HepG2 (cell line): ENCODE measurements around the gene KRTAP10-2. TPM values are rescaled to one million over a fixed set of nuclear protein-coding genes. Genes with fewer than 3 reads are reported as not detected.
A peak's percentile ranks its signal among the peaks of the same experiment; 100 is the strongest.

Source experiments
- BORCS8-MEF2B ChIP-seq: sonication (generic); formaldehyde crosslinking; IDR thresholded peaks from 2 replicates; pipeline ENCODE4 v1.8.0; 2022; ENCODE audit warnings: mild to moderate bottlenecking, missing genetic modification reagents
- CEBPG ChIP-seq: IDR thresholded peaks from 2 replicates; pipeline ENCODE4 v1.6.1; 2016
- FOXO1 ChIP-seq: sonication (generic); formaldehyde crosslinking; IDR thresholded peaks from 2 replicates; pipeline ENCODE4 v1.4.0; 2020; ENCODE audit warnings: missing genetic modification reagents
- GLMP ChIP-seq: sonication (generic); formaldehyde crosslinking; IDR thresholded peaks from 2 replicates; pipeline ENCODE4 v1.9.0; 2021; ENCODE audit warnings: missing genetic modification reagents, mild to moderate bottlenecking, borderline replicate concordance
- GPN1 ChIP-seq: sonication (generic); formaldehyde crosslinking; IDR thresholded peaks from 2 replicates; pipeline ENCODE4 v1.5.1; 2020; ENCODE audit warnings: missing genetic modification reagents, borderline replicate concordance
- KLF12 ChIP-seq: sonication (generic); formaldehyde crosslinking; IDR thresholded peaks from 2 replicates; pipeline ENCODE4 v1.4.0; 2020; ENCODE audit warnings: missing genetic modification reagents, borderline replicate concordance
- MAFF ChIP-seq: IDR thresholded peaks from 2 replicates; pipeline ENCODE4 v1.6.1; 2011; ENCODE audit warnings: low read depth, low read length, improper control_type of control experiment
- MZF1 ChIP-seq: sonication (generic); formaldehyde crosslinking; IDR thresholded peaks from 2 replicates; pipeline ENCODE4 v1.8.1; 2023; ENCODE audit warnings: mild to moderate bottlenecking, missing genetic modification reagents, borderline replicate concordance
- RFXAP ChIP-seq: sonication (generic); formaldehyde crosslinking; IDR thresholded peaks from 2 replicates; pipeline ENCODE4 v1.4.0; 2020; ENCODE audit warnings: missing genetic modification reagents, borderline replicate concordance
- SMC3 ChIP-seq: IDR thresholded peaks from 2 replicates; pipeline ENCODE4 v1.6.1; 2011; ENCODE audit warnings: low read length, improper control_type of control experiment
- STAG1 ChIP-seq: sonication (generic); formaldehyde crosslinking; IDR thresholded peaks from 2 replicates; pipeline ENCODE4 v1.4.0; 2020; ENCODE audit warnings: missing genetic modification reagents
- TBX2 ChIP-seq: sonication (generic); formaldehyde crosslinking; IDR thresholded peaks from 2 replicates; pipeline ENCODE4 v1.5.0; 2020; ENCODE audit warnings: missing genetic modification reagents, mild to moderate bottlenecking, borderline replicate concordance
- ZBTB20 ChIP-seq: sonication (generic); formaldehyde crosslinking; IDR thresholded peaks from 2 replicates; pipeline ENCODE4 v1.8.1; 2023; ENCODE audit warnings: missing genetic modification reagents, low read depth, mild to moderate bottlenecking, borderline replicate concordance
- ZBTB8A ChIP-seq: sonication (generic); formaldehyde crosslinking; IDR thresholded peaks from 2 replicates; pipeline ENCODE4 v1.4.0; 2020; ENCODE audit warnings: mild to moderate bottlenecking, low read depth, missing genetic modification reagents, borderline replicate concordance
- ZFP36 ChIP-seq: fragments of 150-350 bp; IDR thresholded peaks from 2 replicates; pipeline ENCODE4 v1.6.1; 2018; ENCODE audit warnings: borderline replicate concordance, low read length, low read depth; ENCODE audit not compliant: partially characterized antibody
- ZMYM2 ChIP-seq: sonication (generic); formaldehyde crosslinking; IDR thresholded peaks from 2 replicates; pipeline ENCODE4 v1.8.0; 2022; ENCODE audit warnings: mild to moderate bottlenecking, missing genetic modification reagents
- ZNF142 ChIP-seq: sonication (generic); formaldehyde crosslinking; IDR thresholded peaks from 2 replicates; pipeline ENCODE4 v1.4.0; 2020; ENCODE audit warnings: missing genetic modification reagents
- ZNF256 ChIP-seq: sonication (generic); formaldehyde crosslinking; conservative IDR thresholded peaks from 2 replicates; pipeline ENCODE4 v1.4.0; 2020; ENCODE audit warnings: missing genetic modification reagents
- ZNF350 ChIP-seq: sonication (generic); formaldehyde crosslinking; IDR thresholded peaks from 2 replicates; pipeline ENCODE4 v1.4.0; 2020; ENCODE audit warnings: mild to moderate bottlenecking, low read depth, missing genetic modification reagents, borderline replicate concordance
- ZNF556 ChIP-seq: sonication (generic); formaldehyde crosslinking; IDR thresholded peaks from 2 replicates; pipeline ENCODE4 v1.4.0; 2020; ENCODE audit warnings: mild to moderate bottlenecking, missing genetic modification reagents, borderline replicate concordance
- ZNF709 ChIP-seq: sonication (generic); formaldehyde crosslinking; IDR thresholded peaks from 2 replicates; pipeline ENCODE4 v1.5.0; 2020; ENCODE audit warnings: mild to moderate bottlenecking, missing genetic modification reagents
- ZSCAN30 ChIP-seq: sonication (generic); formaldehyde crosslinking; IDR thresholded peaks from 2 replicates; pipeline ENCODE4 v1.5.0; 2020; ENCODE audit warnings: mild to moderate bottlenecking, missing genetic modification reagents
- polyA plus RNA-seq, 8 experiments: library from polyadenylated mRNA; depleted of rRNA in 3 of 8; stranded (reverse) in 7 of 8; unstranded in 1 of 8; fragments of >200 nt; fragmentation: Illumina TruSeq in 4 of 8; extraction: Trizol in 4 of 8; gene quantifications; 2 replicates each; pipeline versions ENCODE4 v1.2.1 to v1.2.3, GENCODE V29; 2011 to 2016; ENCODE audit warnings: low read depth in 4 of 8, missing spikeins in 1 of 8, mixed read lengths in 1 of 8; ENCODE audit not compliant: insufficient read depth in 1 of 8
- total RNA-seq, 5 experiments: library from RNA; depleted of rRNA; stranded (reverse); fragments of >200 nt; fragmentation: Illumina TruSeq; extraction: Trizol; gene quantifications; 2 replicates each; pipeline ENCODE4 v1.2.3, GENCODE V29; 2016; ENCODE audit warnings: low read depth in 1 of 5
- TF ChIP-seq, protein P1 (sequence below): IDR thresholded peaks from 2 replicates; pipeline ENCODE4 v1.6.1; 2016; ENCODE audit warnings: mild to moderate bottlenecking

The KRTAP10-2 gene
- total and polyA plus RNA-seq, 2 of the 13 experiments (the other 11 are each of a cell fraction or from before 2014, with no cell fraction given): not detected

GRCh38 chr21:44505673-44506278 lies 45.5 kb downstream of the KRTAP10-2 start (continued):
- TF ChIP-seq MAFF (no peak), CEBPG (CRISPR knock-in tag) (peak; percentile 35; the same call in 1 of the 2 replicates), FOXO1 (peak; percentile 62; the same call in 1 of the 2 replicates), KLF12 (CRISPR knock-in tag) (no peak), ZNF350 (CRISPR knock-in tag) (0 out of 2 replicates have a peak, but pooled peaks have one; percentile 49), GLMP (CRISPR knock-in tag) (no peak), RFXAP (CRISPR knock-in tag) (peak; percentile 22), ZSCAN30 (CRISPR knock-in tag) (no peak), ZNF709 (CRISPR knock-in tag) (peak; percentile 69; the same call in 1 of the 2 replicates), TBX2 (CRISPR knock-in tag) (peak; percentile 79), GPN1 (CRISPR knock-in tag) (no peak), STAG1 (no peak), SMC3 (no peak; the same call in 1 of the 2 replicates), MZF1 (CRISPR knock-in tag) (no peak), ZNF556 (CRISPR knock-in tag) (peak; percentile 24; the same call in 1 of the 2 replicates), BORCS8-MEF2B (CRISPR knock-in tag) (no peak), ZBTB20 (CRISPR knock-in tag) (no peak), ZNF142 (0 out of 2 replicates have a peak, but pooled peaks have one; percentile 14), ZMYM2 (CRISPR knock-in tag) (peak; percentile 63; the same call in 1 of the 2 replicates), ZBTB8A (no peak), ZFP36 (no peak), ZNF256 (CRISPR knock-in tag) (no peak)
- TF ChIP-seq, protein P1, sequence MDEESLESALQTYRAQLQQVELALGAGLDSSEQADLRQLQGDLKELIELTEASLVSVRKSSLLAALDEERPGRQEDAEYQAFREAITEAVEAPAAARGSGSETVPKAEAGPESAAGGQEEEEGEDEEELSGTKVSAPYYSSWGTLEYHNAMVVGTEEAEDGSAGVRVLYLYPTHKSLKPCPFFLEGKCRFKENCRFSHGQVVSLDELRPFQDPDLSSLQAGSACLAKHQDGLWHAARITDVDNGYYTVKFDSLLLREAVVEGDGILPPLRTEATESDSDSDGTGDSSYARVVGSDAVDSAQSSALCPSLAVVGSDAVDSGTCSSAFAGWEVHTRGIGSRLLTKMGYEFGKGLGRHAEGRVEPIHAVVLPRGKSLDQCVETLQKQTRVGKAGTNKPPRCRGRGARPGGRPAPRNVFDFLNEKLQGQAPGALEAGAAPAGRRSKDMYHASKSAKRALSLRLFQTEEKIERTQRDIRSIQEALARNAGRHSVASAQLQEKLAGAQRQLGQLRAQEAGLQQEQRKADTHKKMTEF (CRISPR knock-in tag): peak; percentile 28; the same call in 1 of the 2 replicates
